A172 (cell line): ENCODE measurements around the gene SNAPC5. TPM values are rescaled to one million over a fixed set of nuclear protein-coding genes. Genes with fewer than 3 reads are reported as not detected.

Experiments
- DNase-seq: peaks from one replicate; pipeline ENCODE4 v3.0.0-alpha.2; 2015; ENCODE audit warnings: low spot score
- total RNA-seq: library from RNA; depleted of rRNA; stranded (reverse); fragments of >200 nt; shearing (Covaris generic); gene quantifications from 2 replicates; pipeline ENCODE4 v1.2.3, GENCODE V29; 2014; rRNA removed

The SNAPC5 gene
- total RNA-seq, 1 experiment from 2014 or later: 30.1 TPM

DNA sequence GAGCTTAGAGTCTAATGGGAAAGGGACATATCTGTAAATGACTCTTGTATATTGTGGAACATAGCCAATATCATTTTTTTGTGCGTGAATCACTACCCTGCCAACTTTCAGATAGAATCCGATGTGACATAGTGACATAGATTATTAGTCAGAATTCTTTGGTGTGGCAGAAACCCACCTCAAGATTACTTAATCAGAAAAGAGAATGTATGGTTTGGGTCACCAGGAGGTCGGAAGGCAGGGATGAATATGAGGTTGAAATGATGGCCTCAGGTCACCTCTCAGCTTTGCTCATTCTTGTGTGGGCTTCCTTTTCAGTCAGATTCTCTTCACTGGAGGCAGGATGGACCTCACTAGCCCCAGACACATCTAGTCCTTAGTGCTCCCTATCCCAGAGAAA lies 41.4 kb downstream of the SNAPC5 start:
- DNase-seq: no peak

DNA sequence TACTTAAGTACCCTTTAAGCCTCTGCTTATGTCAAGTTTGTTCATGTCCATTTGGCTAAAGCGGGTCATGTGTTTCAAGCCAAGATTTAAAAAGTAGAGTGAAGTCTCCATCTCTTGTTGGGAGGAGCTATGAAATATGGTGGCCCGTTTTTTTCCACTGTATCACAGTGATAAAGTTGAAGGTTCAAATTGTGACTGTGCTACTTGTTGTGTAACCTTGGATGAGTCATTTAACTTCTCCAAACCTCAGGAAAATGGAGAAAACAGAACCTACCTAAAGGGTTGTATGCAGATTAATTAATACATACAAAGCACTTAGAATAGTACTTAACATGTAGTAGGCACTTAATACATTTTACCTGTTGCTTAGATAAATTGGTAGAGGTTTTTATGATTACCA lies 43.4 kb downstream of the SNAPC5 start:
- DNase-seq: no peak

DNA sequence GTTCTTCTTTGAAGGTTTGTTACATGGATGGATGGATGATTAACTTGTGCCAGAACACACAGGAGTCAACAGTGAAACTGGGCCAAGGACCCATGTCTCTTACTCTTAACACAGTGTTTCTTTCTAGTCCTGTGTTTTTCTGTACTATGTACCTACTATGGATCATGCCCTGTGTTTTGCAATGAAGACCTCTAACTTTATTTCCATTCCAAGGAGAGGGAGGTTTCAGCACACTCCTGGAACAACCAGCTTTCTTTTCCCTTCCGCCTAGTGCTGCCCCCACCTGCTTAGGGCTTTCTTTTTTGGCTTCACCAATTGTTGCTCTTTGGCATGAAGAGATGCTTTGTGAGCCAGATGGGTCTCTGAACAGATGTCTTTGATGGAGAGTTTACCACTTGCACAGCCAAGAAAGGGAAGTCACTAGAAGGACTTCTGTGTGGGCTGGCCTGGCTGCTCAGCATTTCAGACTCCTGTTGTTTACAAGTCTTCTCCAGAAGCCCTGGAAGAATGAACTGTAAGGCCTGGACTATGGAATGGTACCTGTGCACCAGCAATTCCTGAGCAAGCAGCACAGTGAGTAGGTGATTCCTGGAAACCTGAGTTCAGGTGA lies 44.5 kb downstream of the SNAPC5 start:
- DNase-seq: no peak

DNA sequence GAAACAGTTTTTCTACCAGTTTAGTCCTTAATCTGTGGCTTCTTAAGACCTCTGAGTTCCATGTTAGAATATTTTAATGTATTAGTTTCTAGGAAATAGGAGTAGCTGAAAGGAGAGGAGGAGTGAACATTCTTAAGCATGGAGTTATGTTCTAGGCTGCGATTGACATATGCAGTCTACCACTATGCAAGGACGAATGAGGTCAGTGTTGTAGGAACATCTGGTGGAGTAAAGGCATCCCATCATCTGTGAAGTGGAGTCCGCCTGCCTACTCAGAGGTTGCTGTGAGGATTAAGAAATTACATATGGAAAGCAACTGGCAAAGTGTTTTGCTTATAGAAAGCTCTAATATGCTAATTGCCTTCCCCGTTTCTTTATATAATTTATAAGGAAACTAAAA lies 45.1 kb downstream of the SNAPC5 start:
- DNase-seq: no peak

Other genes with a start within 250 kb of the SNAPC5 start
- 0.02 and 0.57 TPM in 2 replicates for gene MEGF11, start 244.0 kb downstream of the SNAPC5 start, total RNA-seq
- 26.2 and 38.9 TPM in 2 replicates for gene DIS3L, start 204.2 kb downstream of the SNAPC5 start, total RNA-seq
- gene TIPIN, start 141.1 kb downstream of the SNAPC5 start, total RNA-seq: 18.6 and 34.0 TPM in 2 replicates
- 33.6 and 48.2 TPM in 2 replicates for gene MAP2K1, start 110.8 kb downstream of the SNAPC5 start, total RNA-seq
- gene RPL4, start 7.1 kb upstream of the SNAPC5 start, total RNA-seq: 2,139 and 2,612 TPM in 2 replicates
- gene ZWILCH, start 7.6 kb upstream of the SNAPC5 start, total RNA-seq: 44.4 and 51.4 TPM in 2 replicates
- 1.8 and 2.1 TPM in 2 replicates for gene LCTL, start 68.2 kb upstream of the SNAPC5 start, total RNA-seq
- 20.8 and 37.9 TPM in 2 replicates for gene SMAD6, start 204.5 kb upstream of the SNAPC5 start, total RNA-seq